ENCODE data around the gene ZFYVE26. TPM values are rescaled to one million over a fixed set of nuclear protein-coding genes. Genes with fewer than 3 reads are reported as not detected.

ZFYVE26 gene
- total and polyA plus RNA-seq, 2 donors, result 6.2 to 7.8 TPM

GRCh38 chr14:67697006-67697405 is 119.4 kb downstream of the ZFYVE26 start:
- H3K27ac ChIP-seq (ENCODE audit: low read depth in 1 of 2, low read length in 1 of 2), result no peak overlapping the region
- peaks cover 4 to 14% of the 10 kb centered on the region in 2 donors for H3K4me1 ChIP-seq (ENCODE audit: control insufficient read depth in 2 of 2, insufficient read depth in 2 of 2, low read length in 2 of 2)
- no peaks in the 10 kb centered on the region for H3K27me3 ChIP-seq (ENCODE audit: control insufficient read depth in 2 of 2, insufficient read depth in 1 of 2, low read length in 1 of 2)
- WGBS, result 98% methylated on average over 4 of the region's 4 CpGs
- peaks cover 4 to 10% of the 10 kb centered on the region in 2 donors for H3K36me3 ChIP-seq (ENCODE audit: control insufficient read depth in 2 of 2, insufficient read depth in 2 of 2, low read length in 1 of 2)
- no peaks in the 10 kb centered on the region for H3K9me3 ChIP-seq (ENCODE audit: control insufficient read depth in 2 of 2, insufficient read depth in 1 of 2, low read length in 1 of 2)
- no peak for DNase-seq (ENCODE audit: low read depth in 6 of 9, low spot score in 9 of 9)
- no peak overlapping the region for H3K4me3 ChIP-seq (ENCODE audit: low read length in 2 of 2)

Other genes starting within 250 kb of the ZFYVE26 start
- gene PIGH, start 216.3 kb downstream of the ZFYVE26 start, total RNA-seq, result 20.7 TPM
- 43.5 TPM for gene PIGH, start 216.3 kb downstream of the ZFYVE26 start, polyA plus RNA-seq
- 2.4 TPM for gene ARG2, start 196.7 kb downstream of the ZFYVE26 start, total RNA-seq
- 27.8 TPM for gene ARG2, start 196.7 kb downstream of the ZFYVE26 start, polyA plus RNA-seq
- 37.1 TPM for gene VTI1B, start 142.0 kb downstream of the ZFYVE26 start, total RNA-seq
- 71.0 TPM for gene VTI1B, start 142.0 kb downstream of the ZFYVE26 start, polyA plus RNA-seq
- 36.8 TPM for gene RDH11, start 120.8 kb downstream of the ZFYVE26 start, total RNA-seq
- gene RDH11, start 120.8 kb downstream of the ZFYVE26 start, polyA plus RNA-seq, result 39.1 TPM
- 0.24 TPM for gene RDH12, start 114.7 kb downstream of the ZFYVE26 start, total RNA-seq
- gene RDH12, start 114.7 kb downstream of the ZFYVE26 start, polyA plus RNA-seq, result 3.4 TPM
- gene RAD51B, start 3.2 kb upstream of the ZFYVE26 start, total RNA-seq, result 17.8 TPM
- gene RAD51B, start 3.2 kb upstream of the ZFYVE26 start, polyA plus RNA-seq, result 7.8 TPM

Measured in thymus (tissue), 11 donors.